PFSK-1 (cell line): ENCODE results near the gene NTSR2.

Experiments
- FOXP2 ChIP-seq: optimal IDR thresholded peaks from 2 replicates; pipeline ENCODE3; 2011; ENCODE audit warnings: borderline replicate concordance, control low read depth, inconsistent platforms; ENCODE audit not compliant: insufficient read depth; ENCODE audit errors: extremely low read length, extremely low read depth
- POLR2AphosphoS5 ChIP-seq: IDR thresholded peaks from 2 replicates; pipeline ENCODE4 v1.6.1; 2012; ENCODE audit warnings: low read depth, mild to moderate bottlenecking, control low read depth, low read length, moderate library complexity
- REST ChIP-seq, 2 experiments: IDR thresholded peaks; 2 replicates each; pipeline versions ENCODE4 v1.6.1 to v1.8.0; 2011 to 2012; ENCODE audit warnings: low read depth in 2 of 2, low read length in 2 of 2, control low read depth in 1 of 2, inconsistent platforms in 1 of 2, mild to moderate bottlenecking in 1 of 2, moderate library complexity in 1 of 2; ENCODE audit not compliant: insufficient read depth in 1 of 2
- SIN3A ChIP-seq: IDR thresholded peaks from 2 replicates; pipeline ENCODE4 v1.6.1; 2012; ENCODE audit warnings: mild to moderate bottlenecking, low read length, moderate library complexity, borderline replicate concordance; ENCODE audit not compliant: insufficient read depth
- TAF1 ChIP-seq: IDR thresholded peaks from 2 replicates; pipeline ENCODE4 v1.6.1; 2012; ENCODE audit warnings: low read length, control low read depth, borderline replicate concordance; ENCODE audit not compliant: insufficient read depth

The NTSR2 gene

GRCh38 chr2:11618708-11619062 is 51.3 kb downstream of the NTSR2 start:
- TF ChIP-seq TAF1 (no peak), FOXP2 (no peak), SIN3A (no peak), POLR2AphosphoS5 (no peak), REST (IDR thresholded peaks at IDR 0.05; ENCODE audit: insufficient read depth in 1 of 2, low read depth in 2 of 2, low read length in 2 of 2) (no peak)

- TF ChIP-seq TAF1 (no peak), REST (IDR thresholded peaks at IDR 0.05; ENCODE audit: insufficient read depth in 1 of 2, low read depth in 2 of 2, low read length in 2 of 2) (no peak), SIN3A (no peak), POLR2AphosphoS5 (no peak), FOXP2 (no peak)
Measured at GRCh38 chr2:11617984-11618707, 51.8 kb downstream of the NTSR2 start.

GRCh38 chr2:11617527-11617926 is 52.5 kb downstream of the NTSR2 start:
- TF ChIP-seq SIN3A (no peak), FOXP2 (no peak), REST (IDR thresholded peaks at IDR 0.05; ENCODE audit: insufficient read depth in 1 of 2, low read depth in 2 of 2, low read length in 2 of 2) (no peak), TAF1 (no peak), POLR2AphosphoS5 (no peak)

GRCh38 chr2:11616851-11617415 is 53.1 kb downstream of the NTSR2 start:
- TF ChIP-seq POLR2AphosphoS5 (no peak), SIN3A (no peak), FOXP2 (no peak), REST (IDR thresholded peaks at IDR 0.05; ENCODE audit: insufficient read depth in 1 of 2, low read depth in 2 of 2, low read length in 2 of 2) (no peak), TAF1 (no peak)
